Heart left ventricle (tissue), 13 donors: Measurements from ENCODE around the gene PHF24.

Experiments used
- POLR2A ChIP-seq, 2 donors: fragments of 450-650 bp; IDR thresholded peaks; one replicate each; pipeline ENCODE4 v1.6.1; 2017; ENCODE audit warnings: antibody characterized with exemption in 2 of 2, mild to moderate bottlenecking in 2 of 2, moderate library complexity in 2 of 2
- TF ChIP-seq, protein P1 (sequence below), 12 donors: fragments of 200-600 bp; sonication (generic) in 4 of 12; IDR thresholded peaks; one replicate each; pipeline versions ENCODE4 v1.5.0 to v1.8.0; 2018 to 2022; ENCODE audit warnings: antibody characterized with exemption in 12 of 12, mild to moderate bottlenecking in 5 of 12
- donor health status: ischemic (EF 13 %, LVEDD 7.1; RV severe dilation, severe dysfunction).
- donor health status: DM: no; HTN: yes; CAD: no.
- donor health status: DM: no; HTN: no; CAD: no.
- donor health status: ischemic (EF 25% LVEDD 6.9; RV normal size, moderate dysfunction).
- donor health status: ischemic (EF 25% LVEDD 5.7; RV mildly dilated, moderate dysfunction).
- donor health status: ischemic (EF 35%, LVEDD 5.7; RV mildly dilated, moderate dysfunction).
- donor health status: nonischemic (EF 11% LVEDD 7.7; RV severe dilation, severe dysfunction).
- donor health status: DM: yes; HTN: yes; CAD: no.
- donor health status: PGD.
- donor health status: ischemic (EF 29% LVEDD 5.4; RV normal size, mild dysfunction).
- donor health status: nonischemic (EF 23%, LVEDD 6.1; RV moderate dilation, normal function).

GRCh38 chr9:35029241-35029640 lies 71.2 kb downstream of the PHF24 start:
- TF ChIP-seq, protein P1, sequence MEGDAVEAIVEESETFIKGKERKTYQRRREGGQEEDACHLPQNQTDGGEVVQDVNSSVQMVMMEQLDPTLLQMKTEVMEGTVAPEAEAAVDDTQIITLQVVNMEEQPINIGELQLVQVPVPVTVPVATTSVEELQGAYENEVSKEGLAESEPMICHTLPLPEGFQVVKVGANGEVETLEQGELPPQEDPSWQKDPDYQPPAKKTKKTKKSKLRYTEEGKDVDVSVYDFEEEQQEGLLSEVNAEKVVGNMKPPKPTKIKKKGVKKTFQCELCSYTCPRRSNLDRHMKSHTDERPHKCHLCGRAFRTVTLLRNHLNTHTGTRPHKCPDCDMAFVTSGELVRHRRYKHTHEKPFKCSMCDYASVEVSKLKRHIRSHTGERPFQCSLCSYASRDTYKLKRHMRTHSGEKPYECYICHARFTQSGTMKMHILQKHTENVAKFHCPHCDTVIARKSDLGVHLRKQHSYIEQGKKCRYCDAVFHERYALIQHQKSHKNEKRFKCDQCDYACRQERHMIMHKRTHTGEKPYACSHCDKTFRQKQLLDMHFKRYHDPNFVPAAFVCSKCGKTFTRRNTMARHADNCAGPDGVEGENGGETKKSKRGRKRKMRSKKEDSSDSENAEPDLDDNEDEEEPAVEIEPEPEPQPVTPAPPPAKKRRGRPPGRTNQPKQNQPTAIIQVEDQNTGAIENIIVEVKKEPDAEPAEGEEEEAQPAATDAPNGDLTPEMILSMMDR (IDR thresholded peaks at IDR 0.05) = no peak
- no peak for TF ChIP-seq POLR2A (IDR thresholded peaks at IDR 0.05)
